GM06990 (cell line): Measurements from ENCODE around the gene ANKRD44.

Experiments
- DNase-seq: peaks from one replicate; pipeline ENCODE4 v3.0.0-alpha.2; 2011; ENCODE audit not compliant: insufficient read length; ENCODE audit errors: extremely low read depth
- H3K27me3 ChIP-seq: replicated peaks from 2 replicates; pipeline ENCODE4 v1.6.0; 2011; ENCODE audit warnings: low read length; ENCODE audit not compliant: control insufficient read depth, insufficient read depth
- H3K36me3 ChIP-seq: 2 replicates; pipeline ENCODE4 v1.5.1; 2011; ENCODE audit warnings: low read length; ENCODE audit not compliant: control insufficient read depth, insufficient read depth
- H3K4me3 ChIP-seq: replicated peaks from 2 replicates; pipeline ENCODE4 v1.5.1; 2011; ENCODE audit warnings: low read depth, mild to moderate bottlenecking, control low read depth, low read length
- TF ChIP-seq, protein P1 (sequence below): IDR thresholded peaks from 2 replicates; pipeline ENCODE4 v1.5.1; 2011; ENCODE audit warnings: low read length, control low read depth, mild to moderate bottlenecking, inconsistent platforms; ENCODE audit not compliant: insufficient read depth, poor library complexity, severe bottlenecking

Gene ANKRD44

DNA sequence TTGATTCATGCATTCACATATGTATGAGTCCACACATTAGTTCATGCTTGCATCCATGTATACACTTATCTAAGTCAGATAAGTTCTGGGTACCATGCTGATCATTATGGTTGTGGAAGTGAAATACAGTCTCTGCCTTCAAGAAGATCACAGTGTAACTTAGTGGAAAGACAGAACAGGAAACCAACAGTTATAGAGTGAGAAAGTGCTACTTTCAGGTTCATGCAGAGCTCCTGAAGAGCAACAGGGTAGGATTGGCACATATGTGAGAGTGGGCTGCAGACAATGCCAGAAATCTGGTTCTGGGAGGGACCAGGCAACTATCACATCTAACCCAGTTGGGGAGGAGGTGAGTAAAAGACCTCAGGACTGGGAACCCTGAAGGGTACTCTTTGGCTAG lies 348.7 kb downstream of the ANKRD44 start:
- Histone ChIP-seq H3K36me3 (no peaks in the 10 kb centered on the region), H3K4me3 (no peak overlapping the region), H3K27me3 (no peaks in the 10 kb centered on the region)
- TF ChIP-seq, protein P1, sequence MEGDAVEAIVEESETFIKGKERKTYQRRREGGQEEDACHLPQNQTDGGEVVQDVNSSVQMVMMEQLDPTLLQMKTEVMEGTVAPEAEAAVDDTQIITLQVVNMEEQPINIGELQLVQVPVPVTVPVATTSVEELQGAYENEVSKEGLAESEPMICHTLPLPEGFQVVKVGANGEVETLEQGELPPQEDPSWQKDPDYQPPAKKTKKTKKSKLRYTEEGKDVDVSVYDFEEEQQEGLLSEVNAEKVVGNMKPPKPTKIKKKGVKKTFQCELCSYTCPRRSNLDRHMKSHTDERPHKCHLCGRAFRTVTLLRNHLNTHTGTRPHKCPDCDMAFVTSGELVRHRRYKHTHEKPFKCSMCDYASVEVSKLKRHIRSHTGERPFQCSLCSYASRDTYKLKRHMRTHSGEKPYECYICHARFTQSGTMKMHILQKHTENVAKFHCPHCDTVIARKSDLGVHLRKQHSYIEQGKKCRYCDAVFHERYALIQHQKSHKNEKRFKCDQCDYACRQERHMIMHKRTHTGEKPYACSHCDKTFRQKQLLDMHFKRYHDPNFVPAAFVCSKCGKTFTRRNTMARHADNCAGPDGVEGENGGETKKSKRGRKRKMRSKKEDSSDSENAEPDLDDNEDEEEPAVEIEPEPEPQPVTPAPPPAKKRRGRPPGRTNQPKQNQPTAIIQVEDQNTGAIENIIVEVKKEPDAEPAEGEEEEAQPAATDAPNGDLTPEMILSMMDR: no peak
- DNase-seq: peak; percentile 7

DNA sequence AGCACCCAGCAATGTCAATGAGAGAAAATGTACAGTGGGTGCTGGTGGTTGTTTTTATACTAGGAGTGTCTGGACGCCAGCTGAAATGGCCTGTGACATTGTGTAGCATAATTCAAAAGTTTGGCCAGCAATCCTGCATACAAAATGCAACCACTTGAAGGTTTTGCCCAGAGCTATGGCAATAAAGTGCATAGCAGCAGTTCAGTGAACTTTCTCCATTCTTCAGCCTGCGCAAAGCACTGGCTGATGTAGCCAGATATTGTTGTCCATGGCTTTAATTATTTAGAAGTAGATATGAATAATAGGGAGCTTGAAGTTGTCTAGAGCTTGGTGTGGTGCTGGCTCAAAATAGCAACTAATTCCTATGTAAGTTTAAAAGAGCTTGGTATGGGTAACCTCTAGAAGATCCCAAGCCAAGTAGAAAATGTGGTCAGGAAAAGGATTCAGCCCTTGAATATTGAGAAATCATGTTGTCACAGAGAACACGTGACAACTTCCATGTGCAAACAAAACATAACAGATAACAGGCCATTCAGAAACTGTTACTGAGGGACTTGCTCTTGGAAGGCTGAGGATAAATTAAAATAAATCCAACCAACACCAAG lies 350.7 kb downstream of the ANKRD44 start:
- no peak for DNase-seq
- H3K27me3 ChIP-seq: no peaks in the 10 kb centered on the region
- H3K4me3 ChIP-seq: no peak overlapping the region
- TF ChIP-seq, protein P1: no peak
- H3K36me3 ChIP-seq: no peaks in the 10 kb centered on the region

DNA sequence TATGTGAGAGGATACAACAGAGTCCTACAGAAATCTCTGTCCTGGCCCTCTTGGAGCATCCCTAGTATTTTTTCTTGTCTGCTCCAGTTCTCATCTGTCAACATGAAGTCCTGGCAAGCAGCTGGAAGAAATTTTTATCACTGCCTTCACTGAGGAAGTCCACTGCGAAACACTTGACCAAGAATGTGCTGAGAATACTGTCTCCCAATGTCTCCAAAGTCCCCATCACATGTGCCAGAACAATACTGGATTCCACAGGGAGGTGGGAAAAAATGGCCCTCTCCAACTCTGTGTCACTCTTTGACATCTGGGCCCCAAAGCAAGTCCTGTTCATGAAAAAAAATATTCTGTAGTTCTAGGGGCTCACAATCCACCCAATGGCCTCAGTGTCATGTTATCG lies 351.3 kb downstream of the ANKRD44 start:
- TF ChIP-seq, protein P1: no peak

DNA sequence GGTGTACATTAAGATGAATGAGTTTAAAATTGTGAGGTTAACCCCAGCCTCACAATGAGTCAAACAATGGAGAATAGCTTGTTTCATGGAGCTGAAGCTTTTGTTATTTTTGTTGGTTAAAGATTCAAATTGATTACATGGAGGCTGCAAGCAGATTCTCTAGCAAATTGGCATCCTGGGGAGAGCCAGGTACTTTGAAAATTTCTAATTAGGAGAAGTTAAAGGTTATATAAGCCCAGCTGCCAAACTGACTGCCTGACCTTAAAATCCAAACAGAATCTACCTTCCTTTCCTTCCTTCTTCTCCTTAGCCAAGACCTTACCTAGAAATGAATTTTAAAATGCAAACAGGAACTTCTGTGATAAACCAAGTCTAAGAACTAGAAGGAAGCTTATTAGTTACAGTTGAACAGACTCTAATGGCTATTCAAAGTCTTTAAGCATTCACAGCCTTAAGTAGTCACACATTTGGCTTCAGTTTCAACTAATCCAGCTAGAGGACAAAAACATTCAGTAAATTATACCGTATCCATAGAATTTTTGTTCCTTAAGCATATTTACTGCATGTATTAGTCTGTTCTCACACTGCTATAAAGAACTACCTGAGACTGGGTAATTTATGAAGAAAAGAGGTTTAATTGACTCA lies 352.6 kb downstream of the ANKRD44 start:
- TF ChIP-seq, protein P1: no peak
- no peak for DNase-seq
- H3K4me3 ChIP-seq: no peak overlapping the region
- no peaks in the 10 kb centered on the region for H3K27me3 ChIP-seq
- H3K36me3 ChIP-seq: no peaks in the 10 kb centered on the region

More for the DNA sequence above, 351.3 kb downstream of the ANKRD44 start:
- no peaks in the 10 kb centered on the region for H3K27me3 ChIP-seq
- DNase-seq: no peak
- no peak overlapping the region for H3K4me3 ChIP-seq
- H3K36me3 ChIP-seq: no peaks in the 10 kb centered on the region

DNA sequence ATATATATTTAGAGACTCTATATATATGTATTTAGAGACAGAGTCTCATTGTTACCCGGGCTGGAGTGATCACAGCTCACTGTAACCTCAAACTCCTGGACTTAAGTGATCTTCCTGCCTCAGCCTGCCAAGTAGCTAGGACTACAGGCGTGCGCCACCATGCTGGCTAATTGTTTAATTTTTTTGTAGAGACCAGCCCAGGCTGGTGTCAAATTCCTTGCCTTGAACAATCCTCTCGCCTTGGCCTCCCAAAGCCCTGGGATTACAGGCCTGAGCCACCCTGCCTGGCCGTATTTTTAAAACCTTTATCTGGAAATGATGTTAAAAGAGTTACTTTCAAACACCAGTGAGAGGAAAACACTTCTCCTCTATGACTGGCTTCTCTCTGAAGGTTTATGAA lies 353.1 kb downstream of the ANKRD44 start:
- Histone ChIP-seq H3K4me3 (no peak overlapping the region), H3K36me3 (no peaks in the 10 kb centered on the region), H3K27me3 (no peaks in the 10 kb centered on the region)
- DNase-seq: no peak
- TF ChIP-seq, protein P1: no peak
